ENCODE data around the gene PARD3.
"Not testable (repeated sequence)": the region's sequence is repeated elsewhere in the genome, so short reads cannot be mapped to it uniquely, and the experiment has no call there.

Gene PARD3

DNA sequence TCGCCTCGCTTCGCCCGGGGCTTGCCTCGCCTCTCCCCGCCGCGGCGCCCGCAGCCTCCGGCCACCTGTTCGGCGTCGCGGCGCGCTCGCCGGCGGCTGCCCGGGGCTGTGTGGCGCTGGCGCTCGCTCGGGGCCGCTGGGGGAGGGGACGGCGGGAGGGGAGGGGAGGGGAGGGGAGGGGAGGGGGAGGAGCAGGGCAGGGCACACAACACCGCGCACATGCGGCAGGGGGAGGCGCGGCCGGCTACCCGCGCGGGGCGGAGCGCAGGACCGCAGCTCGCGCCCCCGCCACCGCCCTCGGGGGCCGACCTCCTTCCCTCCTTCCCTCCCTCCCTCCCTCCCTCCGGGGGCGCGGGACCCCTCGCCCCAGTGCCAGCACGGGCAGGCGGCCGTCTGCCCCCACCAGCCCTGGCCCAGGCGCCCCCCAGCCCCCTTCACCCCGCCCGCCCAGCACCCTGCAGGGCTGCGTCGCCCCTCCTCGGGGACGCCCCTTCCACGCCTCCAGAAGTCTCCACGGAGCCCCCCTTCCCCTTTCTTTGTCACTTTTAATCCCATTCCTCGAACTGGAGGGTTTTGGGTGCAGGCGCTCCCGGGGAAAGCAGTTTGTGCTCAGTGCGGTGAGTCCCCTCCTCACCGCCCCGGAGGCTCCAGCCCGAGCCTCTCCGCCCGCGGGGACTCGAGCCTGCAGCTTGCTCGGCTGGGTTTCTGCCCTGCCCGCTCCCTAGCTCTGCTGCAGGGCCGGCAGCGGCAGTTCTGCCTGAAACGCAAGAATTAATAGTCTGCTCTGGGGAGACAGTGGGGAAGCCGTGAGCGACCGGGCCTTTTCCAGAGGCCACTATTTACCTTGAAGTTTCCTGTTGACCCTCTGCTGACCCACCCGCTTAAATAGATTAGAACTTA, at the start of gene PARD3:
TSS of gene PARD3 (minus strand) at position 112 of the 900 bp plus-strand sequence. CDS start 301 bp downstream, outside the sequence.
- Mint-ChIP-seq H3K4me3 (peak within 1 kb of the TSS; percentile 48), H3K4me1 (peaks cover 11% of the 10 kb centered on the region), H3K36me3 (no peaks in the 10 kb centered on the region), H3K27me3 (peaks cover 42% of the 10 kb centered on the region), H3K27ac (no peak within 1 kb of the TSS), H3K9me3 (no peaks in the 10 kb centered on the region)

DNA sequence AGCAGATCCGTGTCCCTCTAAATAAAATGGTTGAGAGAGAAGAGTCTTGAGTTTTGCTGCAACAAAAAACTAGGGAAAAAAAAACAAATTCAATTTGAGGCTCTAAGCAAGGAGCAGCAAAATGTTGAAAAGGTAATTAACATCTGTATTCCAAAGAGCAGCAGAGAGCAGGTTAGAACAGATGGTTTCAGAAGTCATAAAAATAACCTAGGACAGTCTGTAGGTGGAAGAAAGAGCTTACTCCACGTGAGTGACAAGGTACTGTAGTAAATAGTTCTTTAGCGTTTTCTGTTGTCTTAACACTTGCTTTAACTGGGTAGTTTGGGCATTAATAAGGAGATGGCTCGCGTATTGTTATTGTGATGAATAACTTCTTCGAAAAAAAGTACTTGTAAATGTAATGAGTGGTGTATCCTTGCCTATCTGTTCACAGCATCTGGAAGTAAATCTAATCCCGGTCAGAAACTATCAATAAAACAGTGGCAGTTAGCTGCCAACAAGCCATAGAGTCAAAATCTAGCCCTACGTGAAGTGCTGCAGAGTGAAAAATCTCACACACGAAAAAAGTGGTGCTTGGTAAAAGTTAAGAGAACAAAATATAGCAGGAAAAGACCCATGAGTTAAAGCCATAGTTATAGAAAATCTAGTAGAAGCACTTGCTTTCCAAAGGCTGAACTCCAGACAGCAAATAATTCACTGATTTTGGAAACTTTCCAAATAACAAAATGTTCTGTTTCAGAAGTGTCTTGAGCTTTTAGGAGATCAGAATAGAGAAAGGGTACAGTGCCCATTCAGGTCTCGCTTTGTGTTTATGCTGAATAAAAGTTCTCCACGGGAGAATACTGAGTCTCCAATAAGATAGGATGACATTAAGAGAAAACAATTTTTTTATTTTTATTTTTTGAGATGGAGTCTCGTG, 49.3 kb upstream of the PARD3 start:
- Mint-ChIP-seq H3K36me3 (no peaks in the 10 kb centered on the region), H3K9me3 (no peaks in the 10 kb centered on the region), H3K27me3 (peaks cover 6% of the 10 kb centered on the region), H3K27ac (no peak overlapping the region), H3K4me1 (peaks cover 6% of the 10 kb centered on the region), H3K4me3 (no peak overlapping the region)

DNA sequence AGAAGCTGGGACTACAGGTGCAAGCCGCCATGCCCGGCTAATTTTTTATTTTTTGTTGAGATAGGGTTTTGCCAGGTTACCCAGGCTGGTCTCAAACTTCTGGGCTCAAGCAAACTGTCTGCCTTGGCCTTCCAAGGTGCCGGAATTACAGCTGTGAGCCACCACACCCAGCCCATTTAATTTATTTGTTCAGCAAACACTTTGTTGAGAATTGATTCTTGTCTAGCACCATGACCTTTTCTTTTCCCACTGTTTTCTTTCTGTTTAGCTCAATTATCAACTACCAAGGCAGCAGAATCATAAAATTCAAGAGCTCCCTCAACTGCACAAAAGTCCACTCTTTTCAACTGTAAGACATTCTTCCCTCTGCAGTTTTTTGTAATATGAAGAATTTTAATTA, 47.8 kb upstream of the PARD3 start:
- H3K4me3 Mint-ChIP-seq, result no peak overlapping the region
- no peaks in the 10 kb centered on the region for H3K36me3 Mint-ChIP-seq
- no peak overlapping the region for H3K27ac Mint-ChIP-seq
- H3K9me3 Mint-ChIP-seq, result no peaks in the 10 kb centered on the region
- no peaks in the 10 kb centered on the region for H3K4me1 Mint-ChIP-seq
- peaks cover 7% of the 10 kb centered on the region for H3K27me3 Mint-ChIP-seq

DNA sequence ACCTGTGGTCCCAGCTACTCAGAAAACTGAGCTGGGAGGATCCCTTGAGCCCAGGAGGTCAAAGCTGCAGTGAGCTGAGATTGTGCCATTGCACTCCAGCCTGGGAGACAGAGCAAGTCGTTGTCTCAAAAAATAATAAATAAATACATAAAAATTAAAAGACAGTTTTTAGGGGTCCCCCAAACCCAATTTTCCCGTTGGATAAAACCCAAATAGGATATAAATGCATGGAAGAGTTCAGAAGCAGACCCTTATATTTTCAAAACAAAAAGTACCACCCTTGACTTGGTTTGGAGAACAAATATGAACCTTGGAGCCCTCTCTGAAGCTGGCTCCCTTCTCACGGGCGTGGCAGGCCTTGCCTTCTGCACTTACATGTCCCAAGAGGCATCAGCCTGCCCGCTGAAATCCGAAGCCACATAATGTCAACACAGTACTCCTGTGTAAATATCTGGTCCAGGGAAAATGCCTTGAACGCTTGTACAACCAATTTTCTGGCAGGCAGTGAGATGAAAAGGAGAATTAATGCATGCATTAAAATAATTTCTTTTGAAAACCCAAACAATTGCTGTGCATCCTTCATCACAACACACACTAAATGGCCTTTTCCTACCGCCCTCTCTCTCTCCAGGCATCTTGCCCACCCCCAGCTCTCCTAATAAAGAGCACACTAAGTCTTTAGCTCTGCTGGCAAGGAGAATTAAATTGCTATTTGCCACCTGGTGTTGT, 46.4 kb upstream of the PARD3 start:
- H3K4me3 Mint-ChIP-seq, result no peak overlapping the region
- peaks cover 9% of the 10 kb centered on the region for H3K27me3 Mint-ChIP-seq
- no peak overlapping the region for H3K27ac Mint-ChIP-seq
- H3K9me3 Mint-ChIP-seq, result no peaks in the 10 kb centered on the region
- no peaks in the 10 kb centered on the region for H3K36me3 Mint-ChIP-seq
- no peaks in the 10 kb centered on the region for H3K4me1 Mint-ChIP-seq

DNA sequence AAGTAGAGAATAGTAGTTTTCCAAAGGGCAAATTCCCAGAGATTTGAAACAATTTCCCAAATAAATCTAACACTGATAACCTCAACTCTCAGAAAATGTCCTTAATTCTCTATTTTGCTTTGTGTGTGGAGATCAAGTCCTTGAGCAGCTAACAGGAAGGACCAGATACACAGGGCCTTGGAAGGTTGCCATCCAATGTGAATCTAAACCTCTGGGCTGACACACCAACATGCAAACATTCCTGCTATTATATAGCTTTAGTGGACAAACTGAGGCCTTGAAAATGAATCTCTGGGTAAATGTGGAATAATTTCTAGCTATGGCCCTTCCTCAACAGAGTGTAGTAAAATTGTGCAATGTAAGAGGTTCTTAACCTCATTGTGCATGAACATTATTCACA, 44.1 kb upstream of the PARD3 start:
- Mint-ChIP-seq H3K36me3 (no peaks in the 10 kb centered on the region), H3K4me1 (no peaks in the 10 kb centered on the region), H3K27me3 (peaks cover 4% of the 10 kb centered on the region), H3K4me3 (no peak overlapping the region), H3K27ac (no peak overlapping the region), H3K9me3 (no peaks in the 10 kb centered on the region)

DNA sequence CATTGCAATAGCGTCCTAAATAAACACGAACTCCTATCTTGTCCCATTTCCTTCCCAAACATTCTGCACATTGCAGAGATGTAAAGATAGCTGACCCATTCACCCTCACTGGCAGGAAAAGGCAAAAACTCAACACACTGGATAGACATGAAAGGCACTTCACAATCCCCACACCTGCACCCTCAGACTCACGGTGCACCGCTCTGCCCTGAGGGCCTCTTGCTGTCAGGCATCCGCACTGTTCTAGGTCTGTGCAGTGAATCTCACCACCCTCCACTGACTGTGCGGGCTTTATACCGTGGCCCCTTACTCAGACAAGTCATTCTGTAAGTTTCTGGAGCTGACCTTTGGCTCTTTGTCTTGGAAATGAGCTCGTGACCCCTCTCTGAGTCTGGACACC, 42.9 kb upstream of the PARD3 start:
- no peaks in the 10 kb centered on the region for H3K9me3 Mint-ChIP-seq
- H3K27me3 Mint-ChIP-seq, result peaks cover 4% of the 10 kb centered on the region

DNA sequence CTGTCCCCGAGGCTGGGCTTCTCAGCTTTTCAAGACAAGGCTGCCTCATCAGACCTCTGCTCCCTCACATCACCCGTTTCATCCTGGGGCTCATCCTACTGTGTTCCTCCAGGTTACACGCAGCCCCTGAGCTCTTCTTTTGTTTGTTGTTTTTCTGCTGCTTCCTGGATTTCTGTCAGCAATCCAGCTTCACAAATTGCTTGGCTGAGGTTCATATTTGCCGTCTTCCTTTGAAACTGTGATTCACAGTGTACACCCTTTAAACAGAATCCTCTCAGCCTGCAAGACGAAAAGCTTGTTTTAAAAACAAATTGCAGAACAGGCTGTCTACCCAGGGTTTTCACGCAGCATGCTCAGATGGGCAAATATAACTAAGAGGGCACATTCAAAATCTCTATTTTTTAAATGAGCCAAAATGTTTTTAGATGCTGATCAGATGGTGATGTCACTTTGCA, 39.1 kb upstream of the PARD3 start:
- Mint-ChIP-seq H3K36me3 (no peaks in the 10 kb centered on the region), H3K27ac (no peak overlapping the region), H3K4me3 (no peak overlapping the region)

More for the DNA sequence above, 42.9 kb upstream of the PARD3 start:
- Mint-ChIP-seq H3K4me1 (no peaks in the 10 kb centered on the region), H3K36me3 (no peaks in the 10 kb centered on the region), H3K27ac (peak overlapping the region; percentile 8), H3K4me3 (no peak overlapping the region)

DNA sequence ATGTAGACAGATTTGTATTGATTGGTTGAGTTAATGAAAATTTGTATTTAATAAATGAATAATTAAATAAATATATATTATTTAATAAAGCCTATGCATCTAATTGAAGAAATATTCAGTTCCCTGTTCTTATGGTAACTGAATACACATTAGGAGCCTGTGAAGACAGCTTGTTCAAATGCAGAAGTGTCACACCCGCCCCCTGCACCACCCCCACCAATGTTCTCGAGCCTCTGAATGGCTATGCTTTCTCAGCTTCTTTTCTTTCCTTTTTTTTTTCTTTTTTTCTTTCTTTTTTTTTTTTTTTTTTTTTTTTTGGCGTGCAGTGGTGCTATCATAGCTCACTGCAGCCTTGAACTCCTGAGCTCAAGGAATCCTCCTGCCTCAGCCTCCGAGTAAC, 38.3 kb upstream of the PARD3 start:
- Mint-ChIP-seq H3K9me3 (no peaks in the 10 kb centered on the region), H3K4me1 (no peaks in the 10 kb centered on the region), H3K27ac (no peak overlapping the region), H3K36me3 (no peaks in the 10 kb centered on the region), H3K4me3 (no peak overlapping the region), H3K27me3 (peaks cover 4% of the 10 kb centered on the region)

More for the DNA sequence above, 39.1 kb upstream of the PARD3 start:
- Mint-ChIP-seq H3K4me1 (no peaks in the 10 kb centered on the region), H3K9me3 (no peaks in the 10 kb centered on the region), H3K27me3 (peaks cover 4% of the 10 kb centered on the region)

DNA sequence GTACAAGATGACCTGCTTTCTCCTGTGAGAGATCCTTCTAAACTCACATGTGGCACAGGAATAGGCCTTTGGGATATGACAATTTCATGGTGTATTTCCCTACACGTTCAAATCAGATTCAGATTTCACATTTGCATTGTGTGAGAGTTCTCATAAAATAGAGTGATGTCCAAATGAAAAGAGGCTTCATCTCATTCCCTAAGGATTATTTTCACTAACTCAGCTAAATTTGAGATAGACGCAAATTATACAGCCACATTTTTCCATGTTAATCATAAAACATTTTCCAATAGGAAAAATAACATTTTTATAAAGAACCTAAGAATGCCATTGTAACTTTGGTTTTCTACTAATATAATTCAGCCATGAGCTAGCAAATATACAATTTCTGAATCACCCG, 35.5 kb upstream of the PARD3 start:
- no peak overlapping the region for H3K27ac Mint-ChIP-seq
- H3K36me3 Mint-ChIP-seq, result no peaks in the 10 kb centered on the region
- H3K4me3 Mint-ChIP-seq, result no peak overlapping the region
- H3K27me3 Mint-ChIP-seq, result no peaks in the 10 kb centered on the region
- H3K4me1 Mint-ChIP-seq, result no peaks in the 10 kb centered on the region
- no peaks in the 10 kb centered on the region for H3K9me3 Mint-ChIP-seq

DNA sequence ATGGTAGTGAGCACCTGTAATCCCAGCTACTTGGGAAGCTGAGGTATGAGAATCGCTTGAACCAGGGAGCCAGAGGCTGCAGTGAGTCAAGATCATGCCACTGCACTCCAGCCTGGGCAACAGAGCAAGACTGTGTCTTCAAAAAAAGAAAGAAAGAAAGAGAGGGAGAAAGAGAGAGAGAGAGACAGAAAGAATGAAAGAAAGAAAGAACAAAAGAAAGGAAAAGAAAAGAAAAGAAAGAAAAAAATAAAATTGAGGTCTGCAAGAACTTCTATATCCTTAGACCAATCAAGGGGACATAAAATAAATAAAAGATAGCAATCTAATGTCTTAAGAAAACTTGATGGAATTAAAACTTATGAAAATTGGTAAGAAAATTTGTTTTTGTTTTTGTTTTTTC, 34.9 kb upstream of the PARD3 start:
- no peaks in the 10 kb centered on the region for H3K36me3 Mint-ChIP-seq
- H3K27me3 Mint-ChIP-seq, result no peaks in the 10 kb centered on the region
- H3K4me3 Mint-ChIP-seq, result no peak overlapping the region
- no peaks in the 10 kb centered on the region for H3K4me1 Mint-ChIP-seq
- H3K27ac Mint-ChIP-seq, result no peak overlapping the region
- no peaks in the 10 kb centered on the region for H3K9me3 Mint-ChIP-seq

DNA sequence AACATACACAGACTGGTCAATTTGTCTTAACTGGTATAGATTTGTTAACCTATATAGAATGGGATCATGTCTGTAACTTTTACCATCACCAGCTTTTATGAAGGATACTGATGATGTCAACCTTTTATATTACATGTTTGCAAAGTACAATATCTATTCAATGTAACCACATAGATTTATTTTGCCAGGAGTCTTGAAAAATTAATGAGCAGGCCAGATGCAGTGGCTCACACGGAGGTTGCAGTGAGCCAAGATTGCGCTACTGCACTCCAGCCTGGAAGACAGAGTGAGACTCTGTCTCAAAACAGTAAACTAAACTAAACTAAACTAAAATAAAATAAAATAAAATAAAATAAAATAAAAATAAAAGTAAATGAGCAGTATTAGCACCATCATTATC, 30.0 kb upstream of the PARD3 start:
- Mint-ChIP-seq H3K4me3 (no peak overlapping the region), H3K4me1 (no peaks in the 10 kb centered on the region), H3K27me3 (peaks cover 2% of the 10 kb centered on the region), H3K9me3 (no peaks in the 10 kb centered on the region), H3K27ac (no peak overlapping the region), H3K36me3 (no peaks in the 10 kb centered on the region)

DNA sequence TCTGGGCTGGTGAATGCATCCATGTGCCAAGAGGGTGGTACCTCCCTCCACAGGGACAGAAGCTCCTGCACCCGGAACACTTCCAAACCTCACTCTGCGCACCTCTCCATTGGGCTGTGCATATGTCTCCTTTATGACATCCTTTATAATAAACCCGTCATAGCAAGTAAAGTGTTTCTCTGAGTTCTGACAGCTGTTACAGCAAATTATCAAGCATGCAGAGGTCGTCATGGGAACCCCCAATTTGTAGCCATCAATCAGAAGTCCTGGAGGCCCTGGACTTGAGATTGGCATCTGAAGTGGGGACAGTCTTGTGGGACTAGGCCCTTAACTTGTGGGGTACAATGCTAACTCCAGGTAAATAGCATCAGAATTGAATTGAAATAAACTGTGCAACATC, 29.4 kb upstream of the PARD3 start:
- Mint-ChIP-seq H3K4me3 (no peak overlapping the region), H3K27ac (no peak overlapping the region), H3K27me3 (peaks cover 2% of the 10 kb centered on the region), H3K9me3 (no peaks in the 10 kb centered on the region), H3K4me1 (no peaks in the 10 kb centered on the region), H3K36me3 (no peaks in the 10 kb centered on the region)

DNA sequence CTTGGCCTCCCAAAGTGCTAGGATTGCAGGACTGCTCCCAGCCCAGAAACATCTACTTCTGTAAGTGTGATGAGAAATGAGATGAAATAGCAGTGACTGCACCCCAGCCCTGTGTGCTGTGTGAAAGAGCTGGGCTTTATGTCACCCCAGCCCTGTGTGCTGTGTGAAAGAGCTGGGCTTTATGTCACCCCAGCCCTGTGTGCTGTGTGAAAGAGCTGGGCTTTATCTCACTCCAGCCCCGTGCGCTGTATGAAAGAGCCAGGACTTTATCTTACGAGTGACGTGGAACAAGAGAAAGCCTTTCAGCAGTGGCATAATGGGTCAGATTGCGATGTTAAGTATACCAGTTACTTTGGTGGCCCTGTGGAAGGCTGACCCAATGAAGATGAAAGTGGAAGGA, 28.4 kb upstream of the PARD3 start:
- H3K36me3 Mint-ChIP-seq, H3K4me1 Mint-ChIP-seq: not testable (repeated sequence)

DNA sequence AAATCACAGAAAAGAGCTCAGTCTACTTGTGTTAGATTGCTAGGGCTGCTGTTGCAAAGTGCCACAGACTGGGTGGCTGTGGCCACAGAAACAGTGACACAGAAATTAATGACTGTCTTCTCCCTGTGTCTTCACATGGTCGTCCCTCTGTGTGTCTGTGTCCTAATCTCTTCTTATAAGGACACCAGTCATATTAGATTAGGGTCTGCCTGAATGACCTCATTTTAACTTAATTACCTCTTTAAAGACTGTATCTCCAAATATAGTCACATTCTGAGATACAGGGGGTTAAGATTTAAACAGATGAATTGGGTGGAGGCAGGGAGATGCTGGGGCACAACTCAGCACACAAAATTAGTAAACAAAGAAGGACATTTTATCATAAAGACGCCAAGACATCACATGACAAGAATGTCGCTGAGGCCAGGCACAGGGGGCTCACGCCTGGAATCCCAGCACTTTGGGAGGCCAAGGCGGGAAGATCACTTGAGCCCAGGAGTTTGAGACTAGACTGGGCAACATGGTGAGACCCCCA, 23.3 kb upstream of the PARD3 start:
- Mint-ChIP-seq H3K36me3 (no peaks in the 10 kb centered on the region), H3K27me3 (peaks cover 3% of the 10 kb centered on the region), H3K27ac (no peak overlapping the region), H3K9me3 (peaks cover 4% of the 10 kb centered on the region), H3K4me1 (no peaks in the 10 kb centered on the region), H3K4me3 (no peak overlapping the region)

More for the DNA sequence above, 28.4 kb upstream of the PARD3 start:
- H3K9me3 Mint-ChIP-seq, H3K27me3 Mint-ChIP-seq, H3K27ac Mint-ChIP-seq, H3K4me3 Mint-ChIP-seq: not testable (repeated sequence)

DNA sequence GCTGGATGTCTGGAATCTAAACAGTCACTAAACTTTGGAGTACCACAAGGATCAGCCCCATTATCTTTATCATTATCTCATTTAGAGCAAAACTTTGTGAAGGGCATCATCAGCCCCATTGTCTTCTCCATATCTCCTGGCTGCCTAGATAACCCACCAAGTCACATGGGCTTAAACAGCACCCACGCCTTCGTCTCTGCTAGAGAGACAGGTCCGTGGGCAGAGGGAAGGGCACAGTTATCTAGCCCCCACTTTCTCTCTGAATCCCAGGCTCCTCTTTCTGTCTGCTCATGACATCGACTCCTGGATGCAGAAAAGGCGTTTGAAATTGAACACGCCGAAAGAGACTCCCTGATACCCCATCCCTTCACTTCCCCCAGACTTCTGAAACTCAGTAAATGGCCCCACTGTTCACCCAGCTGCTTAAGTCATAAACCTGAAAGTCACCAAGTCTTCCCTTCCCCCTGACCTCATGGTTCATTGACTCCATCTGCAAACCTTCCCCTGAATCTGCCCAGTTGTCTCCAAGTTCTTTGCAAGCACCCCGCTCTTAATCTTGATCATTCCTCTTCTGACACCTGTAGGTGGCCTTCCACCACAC, 20.9 kb upstream of the PARD3 start:
- Mint-ChIP-seq H3K4me1 (no peaks in the 10 kb centered on the region), H3K36me3 (no peaks in the 10 kb centered on the region), H3K27me3 (peaks cover 1% of the 10 kb centered on the region), H3K27ac (peak overlapping the region; percentile 43), H3K9me3 (peaks cover 4% of the 10 kb centered on the region), H3K4me3 (no peak overlapping the region)
